Measurements from ENCODE around the gene HIC1. TPM values are rescaled to one million over a fixed set of nuclear protein-coding genes. Genes with fewer than 3 reads are reported as not detected.

HIC1 gene
- total and polyA plus RNA-seq, 9 of the 15 experiments (the other 6 are each of a cell fraction or from before 2014, with no cell fraction given), result 0.01 to 2.5 (median 0.18) TPM

DNA sequence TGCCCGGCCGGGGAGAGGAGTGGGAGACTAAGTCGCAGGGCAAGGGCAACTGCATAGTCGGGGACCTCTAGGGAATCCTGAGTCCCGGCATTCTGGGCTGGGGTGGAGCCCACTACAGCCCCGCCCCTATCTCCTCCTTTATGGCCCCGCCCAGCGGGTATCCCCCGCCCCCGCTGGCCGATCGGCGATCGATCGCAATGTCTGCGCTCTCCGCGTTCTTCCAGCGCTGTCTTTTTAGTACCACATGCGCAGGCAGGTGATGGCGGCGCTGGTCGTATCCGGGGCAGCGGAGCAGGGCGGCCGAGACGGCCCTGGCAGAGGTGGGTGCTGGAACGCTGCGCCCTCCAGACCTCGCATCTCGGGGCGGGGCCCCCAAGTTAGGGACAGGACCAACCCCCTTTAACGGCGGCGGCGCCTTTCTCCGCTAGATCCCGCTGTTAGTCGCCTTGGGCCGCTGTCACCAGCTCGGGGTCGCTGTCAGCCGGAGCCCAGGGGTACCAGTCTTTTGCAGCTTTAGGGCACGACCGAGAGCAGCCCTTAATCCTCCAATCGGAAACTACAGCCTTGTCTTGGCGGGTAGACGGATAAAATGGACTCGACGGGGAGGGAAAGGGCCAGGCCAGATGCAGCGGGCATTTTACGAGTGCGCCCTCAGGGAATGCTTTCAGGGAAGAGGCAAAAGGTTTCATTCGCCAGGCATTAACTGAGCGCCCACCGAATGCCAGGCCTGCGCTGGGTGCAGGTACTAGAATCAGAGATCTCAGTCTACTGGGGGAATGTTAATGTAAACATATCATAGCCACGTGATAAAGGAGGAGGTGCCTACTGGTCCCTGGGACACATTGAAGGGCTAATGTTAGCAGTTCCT lies 24.8 kb upstream of the HIC1 start, which contains the start of gene DPH1 (continued):
- TF ChIP-seq, protein P1, sequence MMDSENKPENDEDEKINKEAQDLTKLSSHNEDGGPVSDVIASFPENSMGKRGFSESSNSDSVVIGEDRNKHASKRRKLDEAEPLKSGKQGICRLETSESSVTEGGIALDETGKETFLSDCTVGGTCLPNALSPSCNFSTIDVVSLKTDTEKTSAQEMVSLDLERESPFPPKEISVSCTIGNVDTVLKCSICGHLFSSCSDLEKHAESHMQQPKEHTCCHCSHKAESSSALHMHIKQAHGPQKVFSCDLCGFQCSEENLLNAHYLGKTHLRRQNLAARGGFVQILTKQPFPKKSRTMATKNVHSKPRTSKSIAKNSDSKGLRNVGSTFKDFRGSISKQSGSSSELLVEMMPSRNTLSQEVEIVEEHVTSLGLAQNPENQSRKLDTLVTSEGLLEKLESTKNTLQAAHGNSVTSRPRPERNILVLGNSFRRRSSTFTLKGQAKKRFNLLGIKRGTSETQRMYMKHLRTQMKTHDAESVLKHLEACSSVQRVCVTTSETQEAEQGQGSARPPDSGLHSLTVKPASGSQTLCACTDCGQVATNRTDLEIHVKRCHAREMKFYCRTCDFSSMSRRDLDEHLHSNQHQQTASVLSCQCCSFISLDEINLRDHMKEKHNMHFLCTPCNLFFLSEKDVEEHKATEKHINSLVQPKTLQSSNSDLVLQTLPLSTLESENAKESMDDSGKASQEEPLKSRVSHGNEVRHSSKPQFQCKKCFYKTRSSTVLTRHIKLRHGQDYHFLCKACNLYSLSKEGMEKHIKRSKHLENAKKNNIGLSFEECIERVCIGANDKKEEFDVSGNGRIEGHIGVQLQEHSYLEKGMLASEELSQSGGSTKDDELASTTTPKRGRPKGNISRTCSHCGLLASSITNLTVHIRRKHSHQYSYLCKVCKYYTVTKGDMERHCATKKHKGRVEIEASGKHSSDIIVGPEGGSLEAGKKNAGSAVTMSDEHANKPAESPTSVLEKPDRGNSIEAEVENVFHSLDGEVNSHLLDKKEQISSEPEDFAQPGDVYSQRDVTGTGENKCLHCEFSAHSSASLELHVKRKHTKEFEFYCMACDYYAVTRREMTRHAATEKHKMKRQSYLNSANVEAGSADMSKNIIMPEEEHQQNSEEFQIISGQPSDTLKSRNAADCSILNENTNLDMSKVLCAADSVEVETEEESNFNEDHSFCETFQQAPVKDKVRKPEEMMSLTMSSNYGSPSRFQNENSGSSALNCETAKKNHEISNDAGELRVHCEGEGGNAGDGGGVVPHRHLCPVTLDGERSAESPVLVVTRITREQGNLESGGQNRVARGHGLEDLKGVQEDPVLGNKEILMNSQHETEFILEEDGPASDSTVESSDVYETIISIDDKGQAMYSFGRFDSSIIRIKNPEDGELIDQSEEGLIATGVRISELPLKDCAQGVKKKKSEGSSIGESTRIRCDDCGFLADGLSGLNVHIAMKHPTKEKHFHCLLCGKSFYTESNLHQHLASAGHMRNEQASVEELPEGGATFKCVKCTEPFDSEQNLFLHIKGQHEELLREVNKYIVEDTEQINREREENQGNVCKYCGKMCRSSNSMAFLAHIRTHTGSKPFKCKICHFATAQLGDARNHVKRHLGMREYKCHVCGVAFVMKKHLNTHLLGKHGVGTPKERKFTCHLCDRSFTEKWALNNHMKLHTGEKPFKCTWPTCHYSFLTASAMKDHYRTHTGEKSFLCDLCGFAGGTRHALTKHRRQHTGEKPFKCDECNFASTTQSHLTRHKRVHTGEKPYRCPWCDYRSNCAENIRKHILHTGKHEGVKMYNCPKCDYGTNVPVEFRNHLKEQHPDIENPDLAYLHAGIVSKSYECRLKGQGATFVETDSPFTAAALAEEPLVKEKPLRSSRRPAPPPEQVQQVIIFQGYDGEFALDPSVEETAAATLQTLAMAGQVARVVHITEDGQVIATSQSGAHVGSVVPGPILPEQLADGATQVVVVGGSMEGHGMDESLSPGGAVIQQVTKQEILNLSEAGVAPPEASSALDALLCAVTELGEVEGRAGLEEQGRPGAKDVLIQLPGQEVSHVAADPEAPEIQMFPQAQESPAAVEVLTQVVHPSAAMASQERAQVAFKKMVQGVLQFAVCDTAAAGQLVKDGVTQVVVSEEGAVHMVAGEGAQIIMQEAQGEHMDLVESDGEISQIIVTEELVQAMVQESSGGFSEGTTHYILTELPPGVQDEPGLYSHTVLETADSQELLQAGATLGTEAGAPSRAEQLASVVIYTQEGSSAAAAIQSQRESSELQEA (IDR thresholded peaks at IDR 0.05; ENCODE audit: low read depth), result no peak
- no peak for TF ChIP-seq CREB3L1 (IDR thresholded peaks at IDR 0.05; ENCODE audit: borderline replicate concordance, low read depth)
- no peak for TF ChIP-seq TAF15 (IDR thresholded peaks at IDR 0.05; ENCODE audit: low read depth, low read length)
- no peak for TF ChIP-seq HMG20B (CRISPR knock-in tag; IDR thresholded peaks at IDR 0.05)
- no peak for TF ChIP-seq ZNF583 (CRISPR knock-in tag; IDR thresholded peaks at IDR 0.05)
- TF ChIP-seq ZC3H11A (IDR thresholded peaks at IDR 0.05; ENCODE audit: low read depth, low read length), result no peak
- TF ChIP-seq ELK1 (CRISPR knock-in tag; IDR thresholded peaks at IDR 0.05), result no peak
- peak in 1 of 2 experiments; percentile 22; a peak in 1 of 4 replicates for TF ChIP-seq RCOR1 (IDR thresholded peaks at IDR 0.05; ENCODE audit: borderline replicate concordance in 1 of 2, low read depth in 2 of 2, low read length in 2 of 2)
- TF ChIP-seq SP1 (CRISPR knock-in tag; IDR thresholded peaks at IDR 0.05), result peak; percentile 97
- TF ChIP-seq PHB2 (IDR thresholded peaks at IDR 0.05; ENCODE audit: low read depth), result no peak
- TF ChIP-seq RNF219 (CRISPR knock-in tag; IDR thresholded peaks at IDR 0.05), result no peak
- no peak for TF ChIP-seq NR4A1 (CRISPR knock-in tag; IDR thresholded peaks at IDR 0.05)
- no peak for TF ChIP-seq NR4A1 (tag; IDR thresholded peaks at IDR 0.05)
- no peak for TF ChIP-seq SAFB (IDR thresholded peaks at IDR 0.05; ENCODE audit: borderline replicate concordance, low read depth, low read length)

Data from K562 (cell line).